IPS-NIHi11 (cell line): ENCODE results near the gene TMEM245.
"Not testable (repeated sequence)": the region's sequence is repeated elsewhere in the genome, so short reads cannot be mapped to it uniquely, and the experiment has no call there.

ENCODE experiments used
- DNase-seq: peaks from one replicate; pipeline ENCODE4 v3.0.0; 2012; ENCODE audit warnings: mixed read lengths, low spot score

TMEM245 gene

GRCh38 chr9:109132567-109133021 is 12.8 kb upstream of the TMEM245 start:
- no peak for DNase-seq

DNA sequence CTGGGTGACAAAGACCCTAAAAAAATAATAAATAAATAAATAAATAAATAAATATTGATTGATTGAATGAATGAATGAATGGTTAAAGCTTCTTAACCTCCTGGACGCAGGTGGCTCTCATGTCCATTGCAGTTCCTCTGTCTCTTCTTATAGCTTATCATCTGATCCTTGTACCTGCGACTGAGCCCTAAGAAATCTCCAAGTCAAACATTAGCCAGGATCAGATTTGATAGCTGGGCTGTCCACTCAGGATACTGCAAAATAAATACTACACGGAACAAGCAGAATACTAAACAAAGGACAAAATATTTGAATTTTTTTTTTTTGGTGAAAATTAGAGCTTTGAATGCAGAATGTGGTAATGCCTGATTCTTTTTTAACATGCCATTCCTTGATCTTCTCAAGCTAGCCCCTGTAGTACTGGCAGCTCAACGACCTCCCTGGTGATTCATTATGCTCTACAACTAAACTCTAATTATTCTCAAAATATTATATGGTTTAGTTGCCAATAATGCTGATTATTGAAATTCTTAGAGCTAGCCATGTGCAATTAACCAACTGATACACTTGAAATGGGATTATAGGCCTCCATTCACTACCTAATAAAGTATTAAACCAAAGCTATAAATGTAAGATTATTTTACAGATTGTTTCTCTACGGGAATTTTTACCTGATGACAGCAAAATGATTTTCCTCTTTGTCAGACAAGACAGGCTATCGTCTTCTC is 9.9 kb upstream of the TMEM245 start:
- no peak for DNase-seq

GRCh38 chr9:109126671-109127070 is 6.9 kb upstream of the TMEM245 start:
- DNase-seq = not testable (repeated sequence)

DNA sequence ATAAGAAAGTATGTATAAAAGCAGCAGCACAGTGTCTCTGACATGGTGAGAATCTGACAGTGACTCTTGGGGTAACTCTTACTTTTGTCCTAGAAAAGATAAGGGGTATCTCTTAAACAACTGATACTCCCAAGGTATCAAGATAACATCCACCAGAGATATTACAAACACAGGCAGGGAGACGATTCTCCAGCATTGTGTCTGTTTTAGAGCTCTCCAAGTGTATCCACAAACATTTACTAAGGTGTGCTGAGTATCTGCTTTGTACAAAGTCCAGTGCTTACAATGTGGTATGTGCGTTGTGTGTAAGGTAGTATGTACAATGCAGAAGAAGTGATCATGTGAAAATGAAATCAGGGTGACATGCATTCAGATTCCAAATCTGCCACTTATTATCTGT is 4.4 kb upstream of the TMEM245 start:
- DNase-seq = no peak

DNA sequence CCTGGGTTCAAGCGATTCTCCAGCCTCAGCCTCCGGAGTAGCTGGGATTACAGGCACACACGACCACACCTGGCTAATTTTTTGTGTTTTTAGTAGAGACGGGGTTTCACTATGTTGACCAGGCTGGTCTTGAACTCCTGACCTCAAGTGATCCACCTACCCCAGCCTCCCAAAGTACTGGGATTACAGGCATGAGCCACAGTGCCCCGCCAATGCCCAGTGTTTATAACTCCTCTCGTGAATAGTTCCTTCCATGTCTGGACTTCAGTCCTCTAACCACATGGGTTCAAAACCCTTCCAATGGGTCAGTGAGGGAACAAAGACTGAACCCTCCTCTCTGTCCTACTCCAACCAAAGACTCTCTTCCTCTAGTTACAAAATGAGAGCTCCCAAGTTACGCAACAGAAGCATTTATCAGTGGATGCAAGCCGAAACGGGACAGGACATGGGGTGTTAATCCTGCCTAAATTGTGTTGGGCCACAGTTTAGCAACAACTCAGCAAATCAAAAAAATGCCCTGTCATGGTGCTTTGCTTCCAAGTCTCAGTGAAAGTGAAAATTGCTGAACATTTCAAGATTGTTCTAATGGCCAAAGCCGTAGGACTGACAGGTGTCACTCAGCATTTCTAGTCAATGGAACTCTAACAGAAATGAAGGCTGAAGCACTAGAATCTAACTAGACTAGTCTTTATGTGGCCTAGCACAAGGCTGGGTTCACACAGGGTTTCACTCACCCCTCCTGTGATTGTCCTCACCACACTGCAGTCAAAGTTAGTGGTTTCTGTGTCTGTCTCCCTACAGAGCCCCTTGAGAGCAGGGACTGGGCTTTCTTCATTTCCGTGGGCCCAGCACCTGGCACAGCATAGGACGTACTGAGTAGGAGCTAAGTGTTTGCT is 3.2 kb upstream of the TMEM245 start:
- DNase-seq = no peak

GRCh38 chr9:109121232-109121796 is 1.6 kb upstream of the TMEM245 start:
- no peak for DNase-seq

DNA sequence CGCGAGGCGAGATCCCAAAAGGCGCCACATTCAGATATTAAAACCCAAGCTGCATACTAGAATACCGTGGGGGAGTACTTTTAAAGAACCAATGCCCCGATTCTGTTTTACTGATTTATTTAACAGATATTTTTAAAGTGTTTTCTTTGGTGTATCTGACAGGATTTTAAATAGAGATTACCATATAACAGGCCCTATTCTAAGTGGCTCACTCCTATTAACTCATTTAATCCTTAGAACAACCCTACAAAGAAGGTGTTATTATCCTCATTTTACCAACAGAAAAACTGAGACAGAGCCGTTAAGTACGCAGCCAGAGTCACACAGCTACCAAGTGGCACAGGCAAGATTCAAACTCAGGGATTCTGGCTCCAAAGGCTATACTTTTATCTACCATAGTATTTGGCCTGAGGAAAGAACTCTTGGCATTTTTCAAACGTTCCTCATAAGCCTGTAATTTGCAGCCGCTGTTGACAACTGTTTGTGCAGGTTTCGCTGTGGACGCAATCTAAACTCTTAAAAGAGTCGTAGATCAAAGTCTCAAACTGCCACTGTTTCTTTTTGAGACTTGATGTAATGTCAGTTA is 550 bp upstream of the TMEM245 start:
- no peak for DNase-seq

DNA sequence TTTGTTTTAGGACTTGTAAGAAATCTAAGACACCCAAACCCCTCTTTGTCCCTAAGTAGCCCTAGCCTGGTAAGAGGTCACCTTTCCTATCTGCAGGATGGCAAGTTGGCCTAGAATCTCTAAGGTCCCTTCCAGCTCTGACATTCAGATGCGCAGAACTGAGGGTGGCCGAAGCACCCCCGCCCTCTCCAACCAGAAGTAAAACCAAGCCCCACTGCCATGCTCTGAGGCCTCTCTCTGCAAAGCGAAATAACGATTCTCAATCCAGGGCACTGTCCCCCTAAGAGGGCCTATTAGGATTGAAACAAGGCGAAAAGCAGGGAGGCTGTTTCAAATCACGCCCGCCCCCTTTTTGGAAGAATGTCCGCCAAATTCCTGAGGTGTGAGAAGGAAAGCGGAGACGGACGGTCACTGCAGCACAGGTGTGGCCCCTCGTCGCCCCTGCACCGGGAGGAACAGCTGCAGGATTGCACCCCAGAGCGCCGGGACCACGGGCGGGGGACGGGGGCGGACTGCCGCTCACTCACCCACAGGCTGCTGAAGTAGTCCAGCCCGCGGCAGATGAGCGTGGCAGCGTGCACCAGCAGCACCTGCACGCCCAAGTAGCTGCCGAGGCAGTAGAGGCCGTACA is 824 bp downstream of the TMEM245 start:
- DNase-seq = peak; percentile 52

GRCh38 chr9:109117856-109118807 is 1.6 kb downstream of the TMEM245 start:
- no peak for DNase-seq

DNA sequence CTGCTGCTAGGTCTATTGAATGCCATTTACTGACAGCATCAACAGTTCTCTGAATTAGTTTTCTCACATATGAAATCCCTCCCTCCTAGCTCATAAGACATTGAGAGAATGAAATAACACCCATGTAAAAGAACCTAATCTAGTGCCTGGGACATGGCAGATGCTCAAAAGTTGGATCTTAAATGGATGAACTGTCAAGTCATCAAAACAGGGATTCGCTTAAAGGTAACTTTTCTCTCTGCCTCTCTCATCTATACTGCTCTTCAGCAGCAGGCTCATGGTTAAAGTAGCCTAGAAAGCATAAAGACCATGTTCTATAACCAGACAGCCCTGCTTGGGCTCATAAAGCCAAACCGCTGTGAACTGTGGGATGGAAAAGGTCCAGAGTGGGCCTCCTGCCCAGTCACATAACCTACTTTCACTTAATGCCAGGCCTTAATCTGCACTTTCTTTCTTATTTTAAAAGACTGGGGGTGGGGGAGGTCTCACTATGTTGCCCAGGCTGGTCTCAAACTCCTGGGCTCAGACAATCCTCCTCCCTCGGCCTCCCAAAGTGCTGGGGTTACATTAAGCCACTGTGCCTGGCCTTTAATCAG is 3.7 kb downstream of the TMEM245 start:
- DNase-seq = no peak

DNA sequence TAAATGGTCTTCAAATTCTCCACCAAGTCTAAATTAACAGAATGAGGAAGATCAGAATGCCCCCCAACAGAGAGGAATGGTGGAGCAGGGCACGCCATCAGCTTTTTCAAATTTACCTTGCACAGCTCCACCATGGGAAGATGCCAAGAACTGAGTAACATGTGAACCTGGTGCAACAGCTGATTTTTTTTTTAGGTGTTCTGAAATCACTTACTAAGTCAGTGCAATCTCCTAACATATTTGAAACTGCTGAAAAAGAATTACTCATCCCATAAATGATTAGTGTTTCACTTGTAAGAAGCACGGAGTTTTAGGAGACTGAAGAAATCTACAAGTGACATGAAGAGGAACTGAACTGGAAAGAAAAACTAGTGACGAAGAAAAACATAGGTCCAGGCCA is 5.1 kb downstream of the TMEM245 start:
- no peak for DNase-seq

DNA sequence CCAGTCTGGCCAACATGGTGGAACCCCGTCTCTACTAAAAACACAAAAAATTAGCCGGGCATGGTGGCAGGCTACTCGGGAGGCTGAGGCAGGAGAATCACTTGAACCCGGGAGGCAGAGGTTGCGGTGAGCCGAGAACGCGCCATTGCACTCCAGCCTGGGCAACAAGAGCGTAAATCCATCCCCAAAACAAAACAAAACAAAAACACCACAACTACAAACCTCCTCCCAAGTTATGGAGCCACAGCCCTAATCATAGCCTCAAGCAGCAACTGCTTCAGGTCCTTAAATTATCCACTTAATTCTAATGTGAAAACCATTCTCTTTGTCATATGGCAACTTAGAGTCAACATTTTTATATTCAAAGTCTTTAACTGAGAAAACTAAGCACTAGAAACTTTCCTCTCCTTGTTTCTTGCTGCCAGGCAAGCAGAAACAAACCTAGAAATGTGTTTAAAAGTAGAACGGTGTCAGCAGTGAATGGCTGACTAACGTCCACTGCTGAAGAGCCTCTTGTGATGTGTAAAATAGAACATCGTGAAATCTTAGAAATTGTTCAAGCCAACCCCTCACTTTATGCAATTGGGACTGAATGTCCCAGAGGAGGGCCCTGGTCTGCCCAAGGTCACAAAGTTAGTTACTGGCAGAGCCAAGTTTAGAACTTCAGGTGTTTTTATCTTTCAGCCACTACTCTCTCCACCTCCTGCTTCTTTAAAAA is 5.7 kb downstream of the TMEM245 start:
- no peak for DNase-seq

GRCh38 chr9:109113254-109113653 is 6.5 kb downstream of the TMEM245 start:
- no peak for DNase-seq

GRCh38 chr9:109110329-109111021 is 9.3 kb downstream of the TMEM245 start:
- no peak for DNase-seq

DNA sequence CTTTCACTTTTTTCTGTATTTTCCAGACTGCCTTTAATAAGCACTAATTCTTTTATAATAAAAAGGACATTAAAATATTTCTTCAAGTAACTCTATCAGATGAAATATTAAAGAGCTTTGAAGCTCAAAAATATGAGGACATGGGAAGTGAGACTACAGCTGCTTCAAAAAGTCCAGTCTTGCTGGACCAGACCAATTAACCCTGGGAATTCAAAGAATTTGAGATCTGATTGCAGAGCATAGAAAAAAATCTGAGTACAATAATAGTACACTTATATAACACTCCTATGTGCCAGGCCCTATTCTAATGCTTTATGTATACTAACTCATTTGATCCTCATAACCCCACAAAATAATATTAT is 9.8 kb downstream of the TMEM245 start:
- DNase-seq = no peak

- no peak for DNase-seq
Observed at GRCh38 chr9:109108318-109108717, 11.4 kb downstream of the TMEM245 start.

- DNase-seq = no peak
Observed at GRCh38 chr9:109107402-109108240, 12.1 kb downstream of the TMEM245 start.

GRCh38 chr9:109101810-109102209 is 17.9 kb downstream of the TMEM245 start:
- DNase-seq = no peak
